Tibial artery (tissue), 4 donors: Measurements from ENCODE around the gene KAT2B.
A peak's percentile ranks its signal among the peaks of the same experiment; 100 is the strongest.
"Not testable (repeated sequence)": the region's sequence is repeated elsewhere in the genome, so short reads cannot be mapped to it uniquely, and the experiment has no call there.

Experiments
- DNase-seq, 2 donors: peaks; one replicate each; pipeline ENCODE4 v3.0.0-alpha.2; 2019
- H3K27ac ChIP-seq, 2 donors: fragments of 200-600 bp; sonication (generic) in 1 of 2; 1 replicate in 1 of 2; 2 replicates in 1 of 2; pipeline ENCODE4 v1.5.1; 2018 to 2019; ENCODE audit warnings: mild to moderate bottlenecking in 1 of 2
- H3K27me3 ChIP-seq, 2 donors: fragments of 200-600 bp; sonication (generic) in 1 of 2; one replicate each; pipeline versions ENCODE4 v1.5.1 to v1.6.0; 2016 to 2019
- H3K36me3 ChIP-seq, 3 donors: fragments of 200-600 bp; sonication (generic) in 2 of 3; one replicate each; pipeline ENCODE4 v1.5.1; 2016 to 2019; ENCODE audit warnings: mild to moderate bottlenecking in 2 of 3
- H3K4me1 ChIP-seq, 4 donors: fragments of 200-600 bp; sonication (generic) in 2 of 4; 1 replicate in 3 of 4; 2 replicates in 1 of 4; pipeline ENCODE4 v1.5.1; 2016 to 2019
- H3K4me3 ChIP-seq, 2 donors: fragments of 200-600 bp; sonication (generic) in 1 of 2; 1 replicate in 1 of 2; 2 replicates in 1 of 2; pipeline ENCODE4 v1.5.1; 2018 to 2019; ENCODE audit warnings: mild to moderate bottlenecking in 2 of 2
- H3K9me3 ChIP-seq, 3 donors: fragments of 200-600 bp; sonication (generic) in 1 of 3; one replicate each; pipeline ENCODE4 v1.5.1; 2016 to 2019
- CTCF ChIP-seq, 2 experiments: fragments of 200-600 bp in 1 of 2; fragments of 450-650 bp in 1 of 2; IDR thresholded peaks; one replicate each; pipeline ENCODE4 v1.5.1; 2017 to 2019; ENCODE audit warnings: antibody characterized with exemption in 2 of 2, mild to moderate bottlenecking in 1 of 2, moderate library complexity in 1 of 2
- intact Hi-C: fragments of 100-400 bp; cut with DNase I; formaldehyde crosslinking; loops from one replicate; pipeline ENCODE4 v1.15.0; 2023; ENCODE audit warnings: low total_unique reads

Gene KAT2B

GRCh38 chr3:20043396-20043795, 3.1 kb downstream of the KAT2B start:
- H3K36me3 ChIP-seq, result no peaks in the 10 kb centered on the region
- peaks cover 4 to 58% (median 41%) of the 10 kb centered on the region in 4 donors for H3K4me1 ChIP-seq
- no peaks in the 10 kb centered on the region for H3K27me3 ChIP-seq
- intact Hi-C loops, result loop anchor here (5.0 to 10.0 kb wide), 3 partner anchors 51 to 144 kb away; partner anchors contain the start of genes RAB5A and SGO1
- peak; percentile 89 for DNase-seq
- no peak for TF ChIP-seq CTCF (IDR thresholded peaks at IDR 0.05)
- H3K4me3 ChIP-seq, result peak overlapping the region; percentile 29 to 39
- H3K9me3 ChIP-seq, result no peaks in the 10 kb centered on the region
- peak overlapping the region; percentile 97 to 98 for H3K27ac ChIP-seq

- Histone ChIP-seq H3K36me3 (no peaks in the 10 kb centered on the region), H3K4me3 (peak overlapping the region; percentile 29 to 39), H3K9me3 (no peaks in the 10 kb centered on the region), H3K27me3 (no peaks in the 10 kb centered on the region), H3K4me1 (peaks cover 4 to 58% (median 43%) of the 10 kb centered on the region in 4 donors), H3K27ac (peak overlapping the region; percentile 97 to 98)
- TF ChIP-seq CTCF (IDR thresholded peaks at IDR 0.05), result no peak
- intact Hi-C loops, result loop anchor here (5.0 to 10.0 kb wide), 3 partner anchors 51 to 143 kb away; partner anchors contain the start of genes RAB5A and SGO1
- no peak for DNase-seq
Observed at GRCh38 chr3:20043825-20044224, 3.6 kb downstream of the KAT2B start.

- not testable (repeated sequence) for H3K27me3 ChIP-seq, H3K4me3 ChIP-seq, H3K9me3 ChIP-seq, DNase-seq, H3K36me3 ChIP-seq, H3K27ac ChIP-seq
- intact Hi-C loops, result loop anchor here (10.0 kb wide), 1 partner anchor 50 kb away; no protein-coding TSS in a partner anchor
- peaks cover 4 to 60% (median 43%) of the 10 kb centered on the region in 4 donors for H3K4me1 ChIP-seq
Observed at GRCh38 chr3:20045141-20045540, 4.9 kb downstream of the KAT2B start.

GRCh38 chr3:20046556-20046955, 6.3 kb downstream of the KAT2B start:
- intact Hi-C loops, result loop anchor here (10.0 kb wide), 1 partner anchor 48 kb away; no protein-coding TSS in a partner anchor
- H3K4me3 ChIP-seq, result no peak overlapping the region
- H3K4me1 ChIP-seq, result peaks cover 4 to 60% (median 43%) of the 10 kb centered on the region in 4 donors
- DNase-seq, result no peak
- no peak overlapping the region for H3K27ac ChIP-seq
- H3K27me3 ChIP-seq, result no peaks in the 10 kb centered on the region
- no peaks in the 10 kb centered on the region for H3K36me3 ChIP-seq
- no peak for TF ChIP-seq CTCF (IDR thresholded peaks at IDR 0.05)
- no peaks in the 10 kb centered on the region for H3K9me3 ChIP-seq

GRCh38 chr3:20047341-20047779, 7.1 kb downstream of the KAT2B start:
- H3K4me1 ChIP-seq, result peaks cover 0 to 52% (median 35%) of the 10 kb centered on the region in 4 donors
- TF ChIP-seq CTCF (IDR thresholded peaks at IDR 0.05), result no peak
- H3K36me3 ChIP-seq, result no peaks in the 10 kb centered on the region
- H3K4me3 ChIP-seq, result peak overlapping the region in 1 of 2 donors; percentile 18
- H3K27me3 ChIP-seq, result no peaks in the 10 kb centered on the region
- H3K9me3 ChIP-seq, result no peaks in the 10 kb centered on the region
- H3K27ac ChIP-seq, result peak overlapping the region; percentile 26 to 39
- no peak for DNase-seq
- intact Hi-C loops, result loop anchor here (10.0 kb wide), 1 partner anchor 47 kb away; no protein-coding TSS in a partner anchor

GRCh38 chr3:20047976-20048883, 8.0 kb downstream of the KAT2B start:
- no peak for DNase-seq
- H3K4me1 ChIP-seq, result peaks cover 0 to 43% (median 28%) of the 10 kb centered on the region in 4 donors
- intact Hi-C loops, result loop anchor here (10.0 kb wide), 1 partner anchor 47 kb away; no protein-coding TSS in a partner anchor
- no peaks in the 10 kb centered on the region for H3K36me3 ChIP-seq
- no peak for TF ChIP-seq CTCF (IDR thresholded peaks at IDR 0.05)
- H3K4me3 ChIP-seq, result peak overlapping the region in 1 of 2 donors; percentile 18
- peak overlapping the region; percentile 26 to 39 for H3K27ac ChIP-seq
- H3K27me3 ChIP-seq, result no peaks in the 10 kb centered on the region
- H3K9me3 ChIP-seq, result no peaks in the 10 kb centered on the region
